ENCODE data around the gene MS4A13.

Gene MS4A13

DNA sequence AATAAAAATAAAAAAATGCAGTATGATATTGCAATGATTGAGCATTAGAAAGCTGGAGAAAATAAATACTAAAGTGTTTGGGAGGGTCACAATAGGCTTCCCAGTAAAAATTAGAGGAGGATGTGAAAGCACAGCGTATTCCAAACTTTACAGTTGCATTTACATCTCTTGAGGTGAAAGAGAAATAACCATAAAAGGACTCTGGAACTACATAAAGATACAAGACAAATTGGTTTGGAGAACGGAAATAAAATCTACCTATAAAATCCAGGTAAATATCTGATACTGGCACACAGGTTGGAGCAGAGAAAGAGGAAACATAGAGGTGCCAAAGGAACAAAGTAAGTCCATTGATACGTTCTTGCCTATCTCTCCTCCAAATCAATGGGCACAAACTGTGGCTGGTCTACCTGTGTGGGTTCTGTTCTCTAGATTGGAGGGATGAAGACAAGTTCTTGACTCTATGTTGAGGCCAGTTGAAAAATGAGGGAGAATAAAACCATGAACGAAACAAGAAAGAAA, 22.6 kb upstream of the MS4A13 start, which contains the start of gene MS4A12:
MS4A12 (plus strand) TSS at position 291 of the 522 bp plus-strand sequence. CDS start 4,541 bp downstream, outside the sequence.
- DNase-seq (ENCODE audit: low read depth, low spot score): no peak
- no peak within 1 kb of the TSS for H3K4me3 ChIP-seq (ENCODE audit: low read depth, low read length)
- in situ Hi-C loops (cut with HindIII; ENCODE audit: low sequenced_read_pairs): no loop called here
- TF ChIP-seq, protein P1, sequence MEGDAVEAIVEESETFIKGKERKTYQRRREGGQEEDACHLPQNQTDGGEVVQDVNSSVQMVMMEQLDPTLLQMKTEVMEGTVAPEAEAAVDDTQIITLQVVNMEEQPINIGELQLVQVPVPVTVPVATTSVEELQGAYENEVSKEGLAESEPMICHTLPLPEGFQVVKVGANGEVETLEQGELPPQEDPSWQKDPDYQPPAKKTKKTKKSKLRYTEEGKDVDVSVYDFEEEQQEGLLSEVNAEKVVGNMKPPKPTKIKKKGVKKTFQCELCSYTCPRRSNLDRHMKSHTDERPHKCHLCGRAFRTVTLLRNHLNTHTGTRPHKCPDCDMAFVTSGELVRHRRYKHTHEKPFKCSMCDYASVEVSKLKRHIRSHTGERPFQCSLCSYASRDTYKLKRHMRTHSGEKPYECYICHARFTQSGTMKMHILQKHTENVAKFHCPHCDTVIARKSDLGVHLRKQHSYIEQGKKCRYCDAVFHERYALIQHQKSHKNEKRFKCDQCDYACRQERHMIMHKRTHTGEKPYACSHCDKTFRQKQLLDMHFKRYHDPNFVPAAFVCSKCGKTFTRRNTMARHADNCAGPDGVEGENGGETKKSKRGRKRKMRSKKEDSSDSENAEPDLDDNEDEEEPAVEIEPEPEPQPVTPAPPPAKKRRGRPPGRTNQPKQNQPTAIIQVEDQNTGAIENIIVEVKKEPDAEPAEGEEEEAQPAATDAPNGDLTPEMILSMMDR (IDR thresholded peaks at IDR 0.05; ENCODE audit: low read depth, low read length): no peak

DNA sequence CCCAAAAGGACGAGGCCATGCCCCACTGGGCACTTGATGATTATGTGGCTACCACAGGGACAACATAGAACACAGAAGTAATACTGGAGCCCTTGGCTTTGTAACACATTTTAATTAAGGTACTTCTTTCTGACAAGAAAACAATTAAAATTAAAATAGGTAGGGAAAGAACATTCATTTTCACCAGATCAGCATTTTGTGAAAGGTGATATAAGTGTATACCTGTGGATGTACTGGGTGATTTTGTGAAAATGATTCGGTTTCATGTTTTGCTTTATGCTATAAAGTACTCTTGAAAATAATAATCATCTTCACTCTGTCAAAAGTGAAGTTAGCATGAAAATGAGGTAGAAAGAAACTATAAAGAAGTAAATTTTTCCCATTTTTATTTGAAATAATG, 21.7 kb upstream of the MS4A13 start:
- H3K4me3 ChIP-seq (ENCODE audit: low read depth, low read length): no peak overlapping the region
- no peak for DNase-seq (ENCODE audit: low read depth, low spot score)
- in situ Hi-C loops (cut with HindIII; ENCODE audit: low sequenced_read_pairs): no loop called here
- TF ChIP-seq, protein P1 (IDR thresholded peaks at IDR 0.05; ENCODE audit: low read depth, low read length): no peak

DNA sequence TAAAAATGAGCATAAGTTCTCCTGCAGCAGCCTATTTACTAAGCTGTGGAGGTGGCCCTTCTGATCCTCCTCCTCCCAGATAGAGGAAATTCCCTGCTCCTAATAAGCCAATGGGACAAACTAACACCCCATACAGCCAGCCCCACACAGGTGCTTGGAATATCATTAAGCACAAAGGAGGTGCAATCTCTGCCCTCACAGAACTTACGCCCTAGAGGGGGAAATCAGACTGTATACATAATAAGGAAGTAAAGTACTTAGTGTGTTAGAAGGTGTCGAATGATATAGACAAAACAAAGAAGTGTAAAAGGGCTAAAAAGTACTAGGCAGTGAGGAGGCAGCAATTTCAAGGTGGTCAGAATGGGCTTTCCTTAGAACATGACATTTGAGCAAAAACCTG, 16.8 kb upstream of the MS4A13 start:
- in situ Hi-C loops (cut with HindIII; ENCODE audit: low sequenced_read_pairs): no loop called here
- no peak for DNase-seq (ENCODE audit: low read depth, low spot score)
- no peak overlapping the region for H3K4me3 ChIP-seq (ENCODE audit: low read depth, low read length)

DNA sequence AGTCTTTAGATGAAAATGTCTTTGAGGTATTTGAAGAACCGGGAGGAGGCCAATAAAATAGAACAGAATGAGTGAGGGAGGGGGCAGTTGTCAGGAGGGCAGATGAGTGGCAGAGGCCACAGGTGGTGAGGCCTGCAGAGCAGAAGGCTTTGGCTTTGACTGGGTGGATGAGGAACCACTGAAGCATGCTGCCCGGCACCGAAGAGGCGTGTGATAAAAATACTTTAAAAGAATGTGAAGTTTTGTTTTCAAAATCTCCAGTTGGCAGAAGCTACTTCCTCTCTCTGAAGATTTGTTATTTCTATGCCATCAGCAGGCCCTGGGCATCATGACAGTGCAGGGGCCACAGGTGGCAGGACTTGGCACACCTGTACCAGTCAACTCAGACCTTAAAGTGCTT, 16.3 kb upstream of the MS4A13 start:
- H3K4me3 ChIP-seq (ENCODE audit: low read depth, low read length): no peak overlapping the region
- in situ Hi-C loops (cut with HindIII; ENCODE audit: low sequenced_read_pairs): no loop called here
- no peak for DNase-seq (ENCODE audit: low read depth, low spot score)
- TF ChIP-seq, protein P1 (IDR thresholded peaks at IDR 0.05; ENCODE audit: low read depth, low read length): no peak

More for the DNA sequence above, 16.8 kb upstream of the MS4A13 start:
- TF ChIP-seq, protein P1 (IDR thresholded peaks at IDR 0.05; ENCODE audit: low read depth, low read length): no peak

DNA sequence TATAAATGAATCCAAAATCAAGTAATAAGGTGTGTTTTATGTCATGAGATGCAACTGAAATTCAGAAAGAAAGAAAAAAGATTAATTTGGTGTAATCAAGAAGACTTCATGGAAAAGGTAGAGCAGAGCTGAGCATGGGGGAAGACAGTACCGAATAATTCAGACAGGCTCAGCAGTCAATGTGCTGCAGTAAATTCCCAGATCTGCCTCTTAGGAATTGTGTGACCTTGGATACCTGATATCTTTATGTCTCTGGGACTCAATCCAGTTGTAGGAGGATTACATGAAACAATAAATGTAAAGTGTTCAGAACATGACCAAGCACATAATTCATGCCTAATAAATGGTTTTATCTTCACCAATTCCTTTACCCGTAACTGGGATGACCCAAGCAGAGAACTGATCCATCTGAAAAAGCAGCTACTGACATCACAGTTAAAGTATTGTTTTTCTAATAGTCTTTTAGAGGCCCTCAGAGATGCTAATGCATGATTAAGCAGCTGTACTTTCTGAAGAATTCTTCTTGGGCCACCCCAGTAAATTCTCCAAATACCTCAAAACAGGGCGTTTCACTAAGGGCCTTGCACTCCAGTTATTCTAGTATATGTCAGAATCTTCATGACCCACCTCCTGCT, 14.8 kb upstream of the MS4A13 start:
- DNase-seq (ENCODE audit: low read depth, low spot score): no peak

GRCh38 chr11:60502221-60502775, 12.9 kb upstream of the MS4A13 start:
- TF ChIP-seq, protein P1 (IDR thresholded peaks at IDR 0.05; ENCODE audit: low read depth, low read length): no peak
- no peak for DNase-seq (ENCODE audit: low read depth, low spot score)
- no peak overlapping the region for H3K4me3 ChIP-seq (ENCODE audit: low read depth, low read length)
- in situ Hi-C loops (cut with HindIII; ENCODE audit: low sequenced_read_pairs): no loop called here

More for the DNA sequence above, 14.8 kb upstream of the MS4A13 start:
- in situ Hi-C loops (cut with HindIII; ENCODE audit: low sequenced_read_pairs): no loop called here
- TF ChIP-seq, protein P1 (IDR thresholded peaks at IDR 0.05; ENCODE audit: low read depth, low read length): no peak
- no peak overlapping the region for H3K4me3 ChIP-seq (ENCODE audit: low read depth, low read length)
